ENCODE data around the gene ELMO1.

Gene ELMO1

DNA sequence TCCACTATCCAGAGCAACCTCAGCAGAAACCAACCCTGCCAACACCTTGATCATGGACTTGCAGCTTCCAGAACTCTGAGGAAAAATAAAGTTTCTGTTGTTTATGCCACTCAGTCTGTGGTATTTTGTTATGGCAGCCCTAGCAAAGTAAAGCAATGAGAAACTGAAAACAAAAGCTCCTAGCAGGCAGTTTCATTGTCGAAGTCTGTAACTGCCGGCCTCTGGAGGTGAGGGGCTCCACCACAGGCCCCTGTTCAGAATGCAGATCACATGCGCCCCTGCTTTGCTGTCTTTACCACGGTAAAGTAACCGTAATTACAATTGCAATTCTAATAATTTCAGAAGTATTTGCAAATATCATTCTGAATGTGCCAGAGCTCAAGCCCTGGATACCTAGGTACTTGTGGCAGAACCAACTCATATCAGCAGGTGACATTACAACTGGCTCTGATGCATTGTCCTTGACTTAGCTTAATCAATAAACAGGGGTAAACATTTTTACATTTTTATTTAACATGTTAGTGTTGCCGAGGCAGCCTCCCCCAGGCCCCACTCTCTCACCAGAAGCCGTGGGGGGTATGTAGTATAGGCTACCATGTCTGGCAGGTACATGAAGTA lies 193.2 kb downstream of the ELMO1 start:
- no peak for DNase-seq

DNA sequence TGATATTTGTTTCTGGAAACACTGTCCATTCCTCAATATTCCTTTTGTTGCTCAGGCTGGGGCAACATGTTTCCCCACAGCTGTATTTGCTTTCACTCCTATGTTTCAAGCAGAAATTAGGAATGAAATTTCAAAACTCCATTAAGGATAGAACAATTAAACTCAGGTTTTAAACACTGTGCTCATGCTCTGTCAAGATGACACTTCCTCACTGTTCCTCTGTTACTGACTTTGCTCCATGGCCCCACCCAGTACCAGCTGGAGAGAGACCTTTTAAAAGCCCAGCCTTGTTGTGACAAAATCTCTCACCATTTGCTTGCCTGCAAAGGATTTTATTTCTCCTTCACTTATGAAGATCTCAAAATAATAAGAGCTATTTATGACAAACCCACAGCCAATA lies 197.4 kb downstream of the ELMO1 start:
- DNase-seq: no peak

DNA sequence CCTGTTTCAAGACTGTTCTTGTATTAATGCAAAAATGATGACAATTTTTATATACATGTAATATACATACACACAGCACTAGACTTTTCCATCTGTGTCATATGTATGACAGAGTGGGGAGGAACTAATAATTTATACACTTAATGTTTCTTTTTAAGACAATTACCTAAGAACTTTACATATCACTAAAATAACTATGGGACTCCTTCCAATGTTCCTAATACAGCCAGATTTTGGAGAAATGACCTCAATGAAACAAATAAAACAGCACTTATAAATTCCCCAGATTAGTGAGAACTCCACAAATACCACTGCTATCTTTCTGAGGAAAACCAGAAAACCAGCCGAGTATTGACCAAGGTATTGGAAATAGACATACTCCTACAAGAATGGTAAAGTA lies 199.4 kb downstream of the ELMO1 start:
- no peak for DNase-seq

DNA sequence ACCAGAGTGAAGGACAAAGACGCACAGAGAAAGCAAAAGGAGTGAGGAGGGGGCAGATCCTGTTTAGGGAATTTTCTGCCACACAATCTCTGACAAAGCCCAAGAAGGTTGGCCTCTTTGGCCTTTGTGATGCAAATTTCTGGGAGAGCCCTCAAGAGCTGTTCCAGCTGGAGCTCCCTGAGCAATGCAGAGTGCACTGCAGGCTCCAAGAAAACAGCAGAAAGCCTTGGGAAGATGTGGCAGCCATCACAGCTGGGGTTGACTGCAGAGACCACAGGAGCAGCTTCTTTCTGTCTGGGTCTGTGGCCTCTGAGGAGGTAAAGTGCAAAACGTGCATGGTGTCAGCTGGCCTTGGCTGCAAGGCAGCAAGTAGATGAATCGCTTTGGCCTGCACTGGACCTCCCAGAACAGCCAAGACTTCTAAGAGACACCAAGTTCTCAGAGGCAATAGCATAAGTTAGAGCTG lies 200.2 kb downstream of the ELMO1 start:
- DNase-seq: no peak

DNA sequence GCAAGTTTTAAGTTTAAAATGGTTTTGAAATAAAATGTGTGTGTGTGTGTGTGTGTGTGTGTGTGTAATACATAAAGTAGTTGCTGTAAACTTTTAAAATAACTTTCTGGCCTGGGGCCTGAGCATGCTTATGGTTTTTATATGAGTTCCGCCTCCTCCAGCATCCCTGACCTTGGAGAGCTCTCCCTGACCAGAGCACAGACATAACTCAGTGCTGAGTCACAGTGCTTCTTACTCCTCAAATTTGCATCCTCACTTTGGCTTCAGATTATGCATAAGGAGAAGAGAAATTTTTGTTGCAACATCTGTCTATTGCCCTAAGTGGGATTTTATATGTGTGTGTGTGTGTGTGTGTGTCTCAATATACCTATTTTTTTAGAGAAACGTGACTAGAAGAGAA lies 200.8 kb downstream of the ELMO1 start:
- DNase-seq: no peak

DNA sequence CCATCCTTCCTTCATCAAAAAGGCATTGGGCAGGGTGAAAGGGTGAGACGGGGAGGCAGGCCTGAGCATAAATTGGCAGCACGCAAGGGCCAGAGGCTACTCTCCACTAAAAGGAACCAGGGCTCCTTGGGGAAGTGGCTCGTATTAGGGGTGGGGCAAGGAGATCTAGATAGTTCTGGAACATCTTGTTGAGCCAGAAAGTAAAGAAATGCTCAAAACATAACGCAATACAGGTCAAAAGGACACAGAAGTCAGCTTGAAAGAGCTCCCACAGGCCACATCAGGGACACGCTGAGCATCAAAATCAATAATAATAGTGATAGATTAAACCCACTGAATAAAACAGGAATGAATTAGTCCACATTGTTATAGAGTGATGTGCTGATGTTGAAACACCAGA lies 203.1 kb downstream of the ELMO1 start:
- DNase-seq: no peak

DNA sequence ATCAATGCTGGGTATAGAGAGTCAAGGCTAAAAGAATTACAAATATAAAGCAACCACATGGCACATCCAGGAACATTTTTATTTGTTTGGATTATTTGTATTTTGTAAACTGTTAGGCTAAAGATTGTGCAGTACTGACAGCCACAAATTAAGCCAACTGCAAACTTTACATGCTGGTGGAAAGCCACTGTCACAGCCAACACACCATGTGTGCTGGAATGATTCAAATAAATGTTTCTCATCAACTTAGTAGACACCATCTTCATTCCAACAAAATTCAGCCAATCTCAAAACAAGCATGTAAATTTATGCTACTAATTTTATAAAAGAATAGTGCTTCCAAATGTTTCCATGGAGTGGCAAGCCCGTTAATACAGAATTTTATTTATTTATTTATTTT lies 211.8 kb downstream of the ELMO1 start:
- DNase-seq: no peak

DNA sequence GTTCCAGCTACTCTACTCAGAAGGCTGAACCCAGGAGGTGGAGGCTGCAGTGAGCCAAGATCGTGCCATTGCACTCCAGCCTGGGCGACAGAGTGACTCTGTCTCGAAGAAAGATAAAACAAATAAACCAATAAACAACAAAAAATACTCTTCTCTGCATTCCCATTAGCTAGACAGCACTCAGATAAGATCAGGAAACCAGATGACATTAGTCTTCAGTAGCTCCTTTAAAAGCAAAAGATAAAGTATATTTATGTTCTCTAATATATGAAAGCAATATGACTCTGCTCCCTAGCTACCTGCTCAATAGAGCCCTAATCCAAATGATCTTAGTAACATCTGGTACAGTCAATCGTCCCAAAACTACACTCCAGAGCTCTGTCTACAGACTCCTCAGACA lies 212.9 kb downstream of the ELMO1 start:
- DNase-seq: peak; percentile 1

DNA sequence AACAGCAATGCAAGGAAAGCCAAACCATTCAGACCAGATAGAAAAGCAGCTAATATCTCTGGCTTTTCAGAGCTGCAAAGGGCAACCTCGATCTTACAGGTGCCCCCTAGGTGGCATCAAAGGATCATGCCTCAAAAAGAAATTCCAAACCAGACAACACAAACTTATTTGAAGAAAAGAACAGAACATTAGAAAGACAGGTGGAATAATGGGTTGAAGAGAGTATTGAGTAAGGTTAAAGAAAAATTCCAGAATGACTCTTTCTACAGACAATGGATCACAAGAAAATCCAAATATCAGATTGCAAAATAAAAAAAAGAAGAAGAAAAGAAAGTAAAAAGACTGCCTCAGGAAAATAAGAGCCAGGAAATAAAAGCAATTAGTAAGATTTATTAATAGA lies 213.7 kb downstream of the ELMO1 start:
- peak; percentile 57 for DNase-seq

DNA sequence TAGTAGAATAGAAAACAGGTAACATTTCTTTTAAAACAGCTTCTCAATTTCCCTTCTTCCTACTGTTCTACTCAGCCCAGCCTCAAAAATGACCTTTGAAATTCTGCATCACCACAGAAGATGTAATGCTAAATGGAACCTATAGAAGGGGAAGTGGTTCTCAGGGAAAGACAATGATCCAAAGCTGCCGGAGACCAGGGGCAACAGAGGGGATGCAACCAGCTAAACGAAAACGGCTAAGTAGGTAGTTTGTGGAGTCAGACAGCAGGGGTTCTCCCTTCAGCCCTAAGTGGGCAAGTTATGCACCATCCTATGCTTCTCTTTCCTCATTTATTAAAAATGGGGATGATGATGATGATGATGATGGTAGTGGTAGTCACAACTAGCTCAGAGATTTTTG lies 214.3 kb downstream of the ELMO1 start:
- DNase-seq: no peak

DNA sequence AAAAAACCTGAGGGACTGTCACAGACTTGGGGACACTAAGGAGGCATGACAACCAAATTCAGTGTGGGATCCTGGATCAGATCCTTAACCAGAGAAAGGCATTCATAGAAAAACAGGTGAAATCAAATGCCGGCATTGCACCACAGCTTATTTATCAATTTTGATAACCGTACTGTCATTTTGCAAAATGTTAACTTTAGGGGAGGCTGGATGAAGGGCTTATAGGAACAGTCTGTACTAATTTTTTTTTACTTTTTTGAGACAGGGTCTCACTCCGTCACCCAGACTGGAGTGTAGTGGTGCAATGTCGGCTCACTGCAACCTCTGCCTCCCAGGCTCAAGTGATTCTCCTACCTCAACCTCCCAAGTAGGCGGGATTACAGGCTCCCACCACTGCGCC lies 217.1 kb downstream of the ELMO1 start:
- no peak for DNase-seq

DNA sequence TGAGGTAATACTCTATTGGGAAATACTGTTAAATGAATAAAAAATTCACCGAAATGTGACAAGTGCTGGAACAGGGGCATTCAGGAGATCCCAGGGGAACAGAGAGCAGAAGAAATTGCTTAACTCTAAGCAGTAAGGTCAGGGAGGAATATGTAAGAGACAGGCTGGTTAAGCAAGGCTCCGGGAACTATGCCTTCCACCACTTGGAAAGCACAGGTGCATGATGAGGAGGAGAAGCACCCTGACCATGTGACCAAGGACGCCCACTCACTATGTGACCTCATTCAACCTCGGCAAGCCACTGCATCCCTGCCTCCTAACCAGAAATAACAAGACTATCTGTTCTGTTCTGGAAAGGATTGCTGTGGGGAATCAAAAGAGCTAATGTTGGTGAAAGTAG lies 218.4 kb downstream of the ELMO1 start:
- no peak for DNase-seq

DNA sequence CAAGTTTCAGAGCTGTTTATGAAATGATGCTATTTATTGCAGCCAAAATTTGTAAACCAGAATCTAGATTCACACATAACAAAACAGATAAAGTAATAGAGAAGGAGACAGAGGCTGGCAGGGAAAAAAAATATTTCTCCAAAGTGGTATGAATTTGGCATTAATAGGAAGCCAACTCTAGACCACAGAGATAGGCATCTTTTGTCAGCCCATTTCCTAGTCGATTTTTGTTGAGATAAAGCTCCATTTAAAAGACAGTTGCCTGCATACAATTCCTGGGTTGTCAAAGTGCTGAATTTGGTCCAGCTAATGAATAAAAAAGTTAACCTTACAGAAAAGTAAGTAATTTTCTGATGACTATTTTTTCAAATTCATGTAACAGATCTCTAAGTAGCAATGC lies 219.3 kb downstream of the ELMO1 start:
- no peak for DNase-seq

DNA sequence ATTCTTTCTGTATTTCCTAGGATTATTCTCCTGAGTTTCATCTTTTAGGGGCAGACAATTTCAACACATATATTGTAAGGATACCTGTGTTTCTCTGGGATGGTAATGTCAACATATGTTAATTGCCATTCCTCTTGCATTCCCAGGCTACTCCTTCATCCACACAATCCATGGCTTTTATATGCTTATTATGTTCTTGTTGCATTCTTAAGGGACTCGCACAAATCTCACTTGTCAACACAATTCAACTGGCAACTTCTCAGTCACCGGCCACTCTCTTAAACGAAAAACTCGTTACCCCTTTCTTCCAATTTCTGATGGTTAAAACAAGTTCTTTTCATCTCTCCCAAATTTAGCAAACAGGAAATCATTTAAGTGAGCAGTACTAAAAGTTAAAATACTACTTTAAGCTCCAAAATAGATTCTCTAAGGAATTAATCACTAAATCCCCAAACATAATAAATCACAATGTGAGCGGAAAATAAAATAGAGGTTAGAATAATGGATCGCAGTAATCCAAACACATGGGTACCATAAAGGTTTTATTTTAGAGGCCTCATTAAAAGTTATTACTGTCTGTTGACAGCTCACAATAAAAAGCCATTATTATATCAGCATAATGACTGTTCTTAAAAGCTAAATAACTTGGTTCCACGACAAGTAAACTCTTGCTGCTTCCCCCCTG lies 223.2 kb downstream of the ELMO1 start:
- DNase-seq: no peak

DNA sequence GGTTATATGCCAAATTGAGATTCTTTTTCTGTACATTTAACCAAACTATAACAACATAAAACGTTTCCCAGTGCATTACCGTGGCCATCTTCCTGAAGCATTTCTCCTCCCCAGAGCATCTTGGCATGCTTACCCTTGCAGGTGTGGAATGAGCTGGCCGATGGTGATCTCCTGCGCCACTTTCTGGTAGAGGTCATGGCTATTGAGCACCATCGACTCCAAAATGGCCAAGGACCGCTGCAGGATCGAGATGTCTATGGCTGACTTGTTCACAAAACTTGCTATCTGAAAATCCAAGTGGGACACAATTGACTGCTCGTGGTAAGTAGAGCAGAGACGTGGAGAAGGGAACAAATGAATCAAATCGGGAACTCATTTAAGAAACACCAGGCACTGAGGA lies 223.9 kb downstream of the ELMO1 start:
- no peak for DNase-seq

DNA sequence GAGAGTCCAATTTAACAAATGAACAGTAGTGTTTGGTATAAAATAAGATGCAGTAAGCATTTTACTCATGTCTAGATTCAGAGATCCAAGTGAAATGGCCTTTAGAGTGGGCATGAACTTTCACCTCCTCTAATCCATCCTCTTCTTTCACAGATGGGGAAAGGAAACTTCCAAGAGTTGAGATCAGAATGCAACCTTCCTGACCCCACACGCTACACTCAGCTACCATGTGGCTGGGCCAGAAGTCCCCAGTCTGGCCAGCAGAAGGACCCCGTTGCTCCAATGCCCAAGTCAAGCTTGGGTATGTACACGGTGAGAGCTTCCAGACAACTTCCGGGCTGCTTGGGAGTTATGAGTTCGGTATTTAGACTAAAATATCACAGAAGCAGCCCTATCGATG lies 228.0 kb downstream of the ELMO1 start:
- no peak for DNase-seq

DNA sequence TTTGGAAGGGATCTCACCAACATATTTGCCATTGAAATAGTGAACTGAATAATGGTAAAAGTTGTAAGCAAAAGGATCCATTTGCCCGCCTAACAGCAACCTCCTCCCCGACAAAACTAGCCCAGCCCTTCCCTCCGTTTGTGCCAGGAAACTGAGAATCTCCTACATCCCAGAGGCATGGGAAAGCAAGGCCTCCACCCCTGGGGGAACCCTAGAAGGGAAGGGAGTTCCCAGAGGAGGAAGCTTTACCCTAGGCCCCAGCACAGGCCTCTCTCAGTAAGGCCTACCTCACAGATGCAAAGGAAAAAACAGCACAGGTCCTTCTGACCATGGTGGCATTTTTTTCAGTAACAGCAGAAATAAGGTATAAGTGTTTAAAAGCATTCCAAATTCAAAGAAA lies 229.7 kb downstream of the ELMO1 start:
- DNase-seq: no peak

DNA sequence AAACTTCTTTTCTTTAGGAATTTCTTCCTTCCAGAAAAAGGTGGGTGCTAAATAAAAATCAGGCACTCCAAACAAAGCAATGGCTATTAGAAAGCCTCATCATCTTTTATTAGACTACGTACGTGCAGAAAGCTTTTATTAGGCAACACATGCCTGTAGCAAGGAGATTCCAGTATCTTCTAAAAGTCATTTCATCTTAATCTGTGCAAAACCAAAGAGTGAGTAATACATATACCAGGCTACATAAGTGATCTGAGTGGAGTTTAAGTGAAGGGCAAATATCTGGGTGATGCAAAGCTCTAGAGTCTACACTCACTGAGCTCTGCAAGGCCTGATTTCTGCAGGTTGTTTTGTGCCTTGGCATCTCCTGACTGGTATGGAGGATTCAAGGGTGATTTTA lies 231.7 kb downstream of the ELMO1 start:
- no peak for DNase-seq

DNA sequence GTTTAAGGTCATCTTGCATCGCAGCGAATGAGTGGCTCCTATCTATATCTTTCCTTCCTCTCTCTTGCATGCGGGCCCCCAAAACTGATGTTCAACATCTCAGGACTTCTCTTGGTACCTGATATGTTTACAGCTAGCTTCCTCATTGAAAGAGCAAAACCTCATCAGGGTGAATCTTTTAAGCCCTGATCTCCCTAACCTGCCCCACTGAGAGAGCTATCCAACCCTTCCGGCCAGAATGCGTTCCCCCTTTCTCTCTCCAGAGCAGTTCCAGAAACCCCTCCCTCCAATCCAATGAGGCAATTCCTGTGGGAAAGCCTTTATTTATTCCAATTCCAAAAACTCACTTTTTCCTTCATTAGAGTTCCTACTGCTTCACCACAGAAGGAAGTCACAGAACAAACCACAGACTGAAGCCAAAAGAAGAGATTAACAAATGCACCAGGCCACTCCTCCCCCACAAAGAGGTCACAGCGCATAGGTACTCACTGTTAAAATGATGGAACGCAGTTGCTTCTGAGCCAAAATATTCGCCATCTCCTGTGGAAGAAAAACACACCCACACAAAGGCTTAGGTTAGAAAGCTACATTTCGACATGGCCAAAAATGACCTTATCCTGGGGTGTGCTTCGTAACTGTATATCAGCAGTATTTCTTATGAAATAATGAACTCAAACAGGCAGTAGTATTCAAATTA lies 232.4 kb downstream of the ELMO1 start:
- DNase-seq: no peak

DNA sequence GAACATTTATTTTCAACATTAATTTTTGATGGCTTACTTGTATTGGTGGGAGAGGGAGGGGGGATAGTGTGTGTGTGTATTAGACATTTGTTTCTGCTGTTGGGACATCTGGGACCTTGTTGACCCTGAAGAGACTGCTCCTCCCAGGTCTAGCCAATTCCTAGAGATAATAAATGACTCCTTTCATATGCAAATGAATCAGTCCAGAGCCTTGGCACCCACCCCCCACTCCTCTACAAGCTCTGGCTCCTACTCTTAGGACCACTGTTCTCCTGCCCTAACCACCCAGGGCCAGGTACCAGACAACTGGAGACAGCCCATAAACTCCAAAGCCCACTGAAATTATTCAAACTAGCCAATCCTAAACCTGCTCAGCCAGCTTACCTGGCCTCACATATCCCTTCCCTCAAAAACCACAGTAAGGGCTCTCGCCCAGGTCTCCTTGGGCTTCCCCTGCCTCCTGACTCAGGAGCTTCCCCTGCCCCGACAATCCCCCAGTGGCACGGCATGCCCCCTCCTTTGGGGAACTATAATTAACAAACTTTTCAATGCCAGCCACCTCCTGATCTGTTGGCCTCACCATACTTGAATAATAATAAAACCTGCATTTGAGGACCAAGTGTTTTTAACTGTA lies 233.3 kb downstream of the ELMO1 start:
- DNase-seq: no peak

DNA sequence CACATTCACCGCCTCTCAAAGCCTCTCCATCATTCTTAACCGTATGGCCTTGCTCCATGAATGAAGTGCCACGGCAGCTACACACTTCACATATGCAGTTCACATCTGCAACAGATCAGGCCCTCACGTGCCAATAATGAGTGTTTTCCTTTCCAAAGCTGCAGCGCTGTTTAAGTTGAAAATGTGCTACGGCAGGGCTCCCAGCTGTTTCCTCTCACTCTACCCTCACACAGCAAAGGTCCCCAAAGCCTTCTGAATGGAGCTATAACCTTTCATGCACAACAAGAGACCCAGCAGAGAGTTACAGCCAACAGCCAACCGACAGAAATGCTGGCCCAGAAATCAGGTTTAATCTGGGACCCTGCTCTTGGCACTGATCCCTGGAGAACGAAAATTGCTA lies 236.1 kb downstream of the ELMO1 start:
- DNase-seq: no peak

DNA sequence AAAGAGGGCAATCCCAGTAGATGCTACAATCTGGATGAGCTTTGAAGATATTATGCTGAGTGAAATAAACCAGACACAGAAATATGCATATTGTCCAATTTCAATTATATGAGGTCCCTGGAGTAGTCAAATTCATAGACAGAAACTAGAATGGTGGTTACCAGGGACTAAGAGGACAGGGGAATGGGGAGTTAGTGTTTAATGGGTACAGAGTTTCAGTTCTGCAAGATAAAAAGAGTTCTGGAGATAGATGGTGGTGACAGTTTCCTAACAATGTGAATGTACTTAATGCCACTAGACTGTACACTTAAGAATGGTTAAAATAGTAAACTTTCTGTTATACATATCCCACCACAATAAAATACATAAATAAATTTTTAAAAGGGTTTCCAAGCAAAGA lies 236.6 kb downstream of the ELMO1 start:
- no peak for DNase-seq

DNA sequence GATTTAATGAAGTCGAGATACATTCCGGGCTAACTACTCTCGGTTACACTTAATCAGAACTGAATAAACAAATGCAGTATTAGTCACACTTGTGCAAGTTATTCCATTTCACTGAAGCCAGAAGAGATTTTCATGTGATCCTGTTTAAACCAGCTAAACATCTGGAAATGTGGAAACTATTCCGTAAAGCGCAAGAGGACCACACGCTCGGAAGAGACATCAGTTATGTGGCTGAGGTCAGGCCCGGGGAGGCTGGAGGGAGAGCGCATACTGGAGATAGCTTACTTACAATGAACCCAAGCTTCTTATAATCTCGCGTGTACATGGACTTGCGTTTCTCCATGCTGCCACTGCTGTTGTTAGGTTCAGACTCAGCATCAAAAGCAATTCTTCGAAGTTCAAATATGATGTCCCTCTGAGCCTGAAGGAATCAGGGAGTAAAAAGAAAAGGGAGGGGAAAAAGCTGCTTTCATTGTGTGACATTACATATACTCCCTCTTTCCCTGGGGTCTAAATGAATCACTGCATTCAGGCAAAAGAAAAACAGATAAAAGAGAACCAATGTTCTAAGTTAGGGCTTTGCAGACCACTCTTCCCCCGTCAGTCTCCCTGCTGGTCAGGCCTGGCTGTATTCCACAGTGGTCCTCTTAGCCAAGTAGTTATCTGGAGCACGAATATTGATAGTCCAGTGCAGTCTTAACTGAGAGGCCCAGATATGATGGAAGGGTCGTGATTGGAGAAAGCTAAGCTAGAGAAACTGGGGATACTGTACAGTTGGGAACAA lies 237.4 kb downstream of the ELMO1 start:
- DNase-seq: no peak

All from NCI-H2171 (cell line).